GM23338 (cell line): ENCODE measurements around the gene MAPK8.

ENCODE experiments used
- CREB1 ChIP-seq: fragments of 250-450 bp; sonication (Bioruptor Pico); IDR thresholded peaks from 2 replicates; pipeline ENCODE4 v1.5.0; 2020; ENCODE audit warnings: low read depth, mild to moderate bottlenecking, moderate library complexity
- EZH2 ChIP-seq: fragments of 200-600 bp; sonication (generic); IDR thresholded peaks from one replicate; pipeline ENCODE4 v1.8.0; 2017; ENCODE audit warnings: antibody characterized with exemption, mild to moderate bottlenecking, low read depth; ENCODE audit not compliant: unreplicated experiment
- EZH2phosphoT487 ChIP-seq: fragments of 200-600 bp; sonication (generic); IDR thresholded peaks from one replicate; pipeline ENCODE4 v1.8.1; 2018; ENCODE audit warnings: antibody characterized with exemption; ENCODE audit not compliant: unreplicated experiment
- JUNB ChIP-seq: IDR thresholded peaks from one replicate; pipeline ENCODE4 v1.6.1; 2016; ENCODE audit warnings: antibody characterized with exemption; ENCODE audit not compliant: unreplicated experiment
- POLR2AphosphoS5 ChIP-seq: IDR thresholded peaks from 2 replicates; pipeline ENCODE4 v1.6.1; 2016; ENCODE audit warnings: antibody characterized with exemption, low read depth
- STAT1 ChIP-seq: IDR thresholded peaks from one replicate; pipeline ENCODE4 v1.6.1; 2016; ENCODE audit warnings: antibody characterized with exemption; ENCODE audit not compliant: unreplicated experiment
- ZNF331 ChIP-seq: fragments of 250-450 bp; sonication (Bioruptor Pico); IDR thresholded peaks from 2 replicates; pipeline ENCODE4 v1.5.0; 2020; ENCODE audit warnings: low read depth, mild to moderate bottlenecking, moderate library complexity
- TF ChIP-seq, protein P1 (sequence below), 2 experiments: fragments of 200-600 bp in 1 of 2; sonication (generic) in 1 of 2; conservative IDR thresholded peaks; 2 replicates each; pipeline versions ENCODE4 v1.5.1 to v1.6.1; 2016 to 2017; ENCODE audit warnings: antibody characterized with exemption in 2 of 2, low read depth in 2 of 2, mild to moderate bottlenecking in 2 of 2, moderate library complexity in 1 of 2
- TF ChIP-seq, protein P2 (sequence below): IDR thresholded peaks from one replicate; pipeline ENCODE4 v1.6.1; 2018; ENCODE audit warnings: antibody characterized with exemption; ENCODE audit not compliant: unreplicated experiment
- TF ChIP-seq, protein P3 (sequence below): IDR thresholded peaks from 2 replicates; pipeline ENCODE4 v1.6.1; 2016; ENCODE audit warnings: antibody characterized with exemption

DNA sequence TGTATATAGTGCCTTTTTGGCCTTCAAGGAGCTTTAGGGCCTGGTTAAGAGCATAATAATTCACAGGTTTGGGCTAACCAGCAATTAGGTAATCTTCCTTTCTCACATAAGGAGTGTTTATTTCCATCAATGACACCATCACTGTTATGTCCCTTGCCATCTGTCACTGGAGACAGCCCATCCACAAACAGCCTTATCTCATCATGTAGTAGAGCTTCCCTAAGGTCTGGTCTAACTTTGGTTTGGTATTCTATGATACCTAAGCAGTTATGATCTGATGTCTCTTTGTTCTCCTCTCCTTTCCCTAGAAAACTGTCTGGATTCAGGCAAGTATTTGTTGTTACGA is 26.4 kb downstream of the MAPK8 start:
- TF ChIP-seq, protein P1, sequence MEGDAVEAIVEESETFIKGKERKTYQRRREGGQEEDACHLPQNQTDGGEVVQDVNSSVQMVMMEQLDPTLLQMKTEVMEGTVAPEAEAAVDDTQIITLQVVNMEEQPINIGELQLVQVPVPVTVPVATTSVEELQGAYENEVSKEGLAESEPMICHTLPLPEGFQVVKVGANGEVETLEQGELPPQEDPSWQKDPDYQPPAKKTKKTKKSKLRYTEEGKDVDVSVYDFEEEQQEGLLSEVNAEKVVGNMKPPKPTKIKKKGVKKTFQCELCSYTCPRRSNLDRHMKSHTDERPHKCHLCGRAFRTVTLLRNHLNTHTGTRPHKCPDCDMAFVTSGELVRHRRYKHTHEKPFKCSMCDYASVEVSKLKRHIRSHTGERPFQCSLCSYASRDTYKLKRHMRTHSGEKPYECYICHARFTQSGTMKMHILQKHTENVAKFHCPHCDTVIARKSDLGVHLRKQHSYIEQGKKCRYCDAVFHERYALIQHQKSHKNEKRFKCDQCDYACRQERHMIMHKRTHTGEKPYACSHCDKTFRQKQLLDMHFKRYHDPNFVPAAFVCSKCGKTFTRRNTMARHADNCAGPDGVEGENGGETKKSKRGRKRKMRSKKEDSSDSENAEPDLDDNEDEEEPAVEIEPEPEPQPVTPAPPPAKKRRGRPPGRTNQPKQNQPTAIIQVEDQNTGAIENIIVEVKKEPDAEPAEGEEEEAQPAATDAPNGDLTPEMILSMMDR (conservative IDR thresholded peaks at IDR 0.05; ENCODE audit: low read depth in 2 of 2), result no peak
- TF ChIP-seq EZH2phosphoT487, result no peak
- TF ChIP-seq POLR2AphosphoS5, result no peak
- TF ChIP-seq, protein P2, sequence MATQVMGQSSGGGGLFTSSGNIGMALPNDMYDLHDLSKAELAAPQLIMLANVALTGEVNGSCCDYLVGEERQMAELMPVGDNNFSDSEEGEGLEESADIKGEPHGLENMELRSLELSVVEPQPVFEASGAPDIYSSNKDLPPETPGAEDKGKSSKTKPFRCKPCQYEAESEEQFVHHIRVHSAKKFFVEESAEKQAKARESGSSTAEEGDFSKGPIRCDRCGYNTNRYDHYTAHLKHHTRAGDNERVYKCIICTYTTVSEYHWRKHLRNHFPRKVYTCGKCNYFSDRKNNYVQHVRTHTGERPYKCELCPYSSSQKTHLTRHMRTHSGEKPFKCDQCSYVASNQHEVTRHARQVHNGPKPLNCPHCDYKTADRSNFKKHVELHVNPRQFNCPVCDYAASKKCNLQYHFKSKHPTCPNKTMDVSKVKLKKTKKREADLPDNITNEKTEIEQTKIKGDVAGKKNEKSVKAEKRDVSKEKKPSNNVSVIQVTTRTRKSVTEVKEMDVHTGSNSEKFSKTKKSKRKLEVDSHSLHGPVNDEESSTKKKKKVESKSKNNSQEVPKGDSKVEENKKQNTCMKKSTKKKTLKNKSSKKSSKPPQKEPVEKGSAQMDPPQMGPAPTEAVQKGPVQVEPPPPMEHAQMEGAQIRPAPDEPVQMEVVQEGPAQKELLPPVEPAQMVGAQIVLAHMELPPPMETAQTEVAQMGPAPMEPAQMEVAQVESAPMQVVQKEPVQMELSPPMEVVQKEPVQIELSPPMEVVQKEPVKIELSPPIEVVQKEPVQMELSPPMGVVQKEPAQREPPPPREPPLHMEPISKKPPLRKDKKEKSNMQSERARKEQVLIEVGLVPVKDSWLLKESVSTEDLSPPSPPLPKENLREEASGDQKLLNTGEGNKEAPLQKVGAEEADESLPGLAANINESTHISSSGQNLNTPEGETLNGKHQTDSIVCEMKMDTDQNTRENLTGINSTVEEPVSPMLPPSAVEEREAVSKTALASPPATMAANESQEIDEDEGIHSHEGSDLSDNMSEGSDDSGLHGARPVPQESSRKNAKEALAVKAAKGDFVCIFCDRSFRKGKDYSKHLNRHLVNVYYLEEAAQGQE, result no peak
- no peak for TF ChIP-seq EZH2
- TF ChIP-seq JUNB, result no peak
- TF ChIP-seq ZNF331 (CRISPR knock-in tag), result no peak
- TF ChIP-seq CREB1 (CRISPR knock-in tag), result no peak
- no peak for TF ChIP-seq STAT1
- TF ChIP-seq, protein P3, sequence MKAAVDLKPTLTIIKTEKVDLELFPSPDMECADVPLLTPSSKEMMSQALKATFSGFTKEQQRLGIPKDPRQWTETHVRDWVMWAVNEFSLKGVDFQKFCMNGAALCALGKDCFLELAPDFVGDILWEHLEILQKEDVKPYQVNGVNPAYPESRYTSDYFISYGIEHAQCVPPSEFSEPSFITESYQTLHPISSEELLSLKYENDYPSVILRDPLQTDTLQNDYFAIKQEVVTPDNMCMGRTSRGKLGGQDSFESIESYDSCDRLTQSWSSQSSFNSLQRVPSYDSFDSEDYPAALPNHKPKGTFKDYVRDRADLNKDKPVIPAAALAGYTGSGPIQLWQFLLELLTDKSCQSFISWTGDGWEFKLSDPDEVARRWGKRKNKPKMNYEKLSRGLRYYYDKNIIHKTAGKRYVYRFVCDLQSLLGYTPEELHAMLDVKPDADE, result no peak
